Effector CD4-positive, alpha-beta T cell (primary cell): Measurements from ENCODE around the gene BPGM.

Experiments
- DNase-seq: peaks from one replicate; pipeline ENCODE4 v3.0.0-alpha.2; 2020

BPGM gene

GRCh38 chr7:134699021-134699818, 52.6 kb downstream of the BPGM start:
- DNase-seq: no peak

GRCh38 chr7:134699899-134700298, 53.2 kb downstream of the BPGM start:
- DNase-seq: no peak

GRCh38 chr7:134701272-134701671, 54.6 kb downstream of the BPGM start:
- DNase-seq: no peak

- no peak for DNase-seq
Observed at GRCh38 chr7:134702366-134703240, 56.0 kb downstream of the BPGM start.

- DNase-seq: no peak
Observed at GRCh38 chr7:134703241-134703594, 56.6 kb downstream of the BPGM start.

- no peak for DNase-seq
Observed at GRCh38 chr7:134703782-134704181, 57.1 kb downstream of the BPGM start.

GRCh38 chr7:134704827-134705226, 58.2 kb downstream of the BPGM start:
- no peak for DNase-seq

- DNase-seq: no peak
Observed at GRCh38 chr7:134705716-134706115, 59.1 kb downstream of the BPGM start.

GRCh38 chr7:134706468-134706867, 59.8 kb downstream of the BPGM start:
- DNase-seq: no peak

- DNase-seq: no peak
Observed at GRCh38 chr7:134707663-134708378, 61.2 kb downstream of the BPGM start.

GRCh38 chr7:134708692-134709091, 62.0 kb downstream of the BPGM start:
- DNase-seq: no peak

GRCh38 chr7:134709197-134709596, 62.5 kb downstream of the BPGM start:
- DNase-seq: no peak

- DNase-seq: no peak
Observed at GRCh38 chr7:134710511-134710853, 63.8 kb downstream of the BPGM start.

GRCh38 chr7:134710854-134711624, 64.4 kb downstream of the BPGM start:
- DNase-seq: peak; percentile 42

- DNase-seq: no peak
Observed at GRCh38 chr7:134712196-134712595, 65.5 kb downstream of the BPGM start.

GRCh38 chr7:134714470-134715205, 68.0 kb downstream of the BPGM start:
- no peak for DNase-seq

- DNase-seq: no peak
Observed at GRCh38 chr7:134718211-134718875, 71.7 kb downstream of the BPGM start.

- no peak for DNase-seq
Observed at GRCh38 chr7:134720091-134720935, 73.7 kb downstream of the BPGM start.

- no peak for DNase-seq
Observed at GRCh38 chr7:134721171-134721570, 74.5 kb downstream of the BPGM start.

GRCh38 chr7:134722786-134723322, 76.2 kb downstream of the BPGM start:
- no peak for DNase-seq
